Activated CD8-positive, alpha-beta memory T cell treated with anti-CD3 and anti-CD28 coated beads, Interleukin-2, amount 10 ng/mL, durations not matched to agents 7 days and 5 days (primary cell): Measurements from ENCODE around the gene HDAC1. TPM values are rescaled to one million over a fixed set of nuclear protein-coding genes. Genes with fewer than 3 reads are reported as not detected.

Experiments
- ATAC-seq: fragments of 150-1000 bp; cut with Tn5 transposase; one replicate; pipeline ENCODE4 v1.10.0; 2021; ENCODE audit warnings: moderate library complexity
- CTCF ChIA-PET: fragments of 350-600 bp; sonication (Branson Sonifier 250); formaldehyde crosslinking; loops from one replicate; lab custom pipeline; 2021; ENCODE audit warnings: antibody characterized with exemption; lab: Charles Lee
- DNase-seq: peaks from one replicate; pipeline ENCODE4 v3.0.0-alpha.2; 2020
- H3K27ac Mint-ChIP-seq: one replicate; pipeline ENCODE4 v1.8.0; 2021; ENCODE audit warnings: mild to moderate bottlenecking, mixed read lengths
- H3K27me3 Mint-ChIP-seq: one replicate; pipeline ENCODE4 v1.8.0; 2021; ENCODE audit warnings: mixed read lengths
- H3K36me3 Mint-ChIP-seq: one replicate; pipeline ENCODE4 v1.8.0; 2021; ENCODE audit warnings: mild to moderate bottlenecking, mixed read lengths
- H3K4me1 Mint-ChIP-seq: one replicate; pipeline ENCODE4 v1.8.0; 2021; ENCODE audit warnings: mixed read lengths
- H3K4me3 Mint-ChIP-seq: one replicate; pipeline ENCODE4 v1.8.0; 2021; ENCODE audit warnings: mild to moderate bottlenecking, moderate library complexity, mixed read lengths
- H3K9me3 Mint-ChIP-seq: one replicate; pipeline ENCODE4 v1.8.0; 2022; ENCODE audit warnings: low read depth, mixed read lengths
- total RNA-seq, 2 experiments: library from RNA; stranded (reverse); gene quantifications; one replicate each; pipeline ENCODE4 v1.2.3, GENCODE V29; 2021

Gene HDAC1
- total RNA-seq, 2 experiments from 2014 or later = 183 to 189 TPM

DNA sequence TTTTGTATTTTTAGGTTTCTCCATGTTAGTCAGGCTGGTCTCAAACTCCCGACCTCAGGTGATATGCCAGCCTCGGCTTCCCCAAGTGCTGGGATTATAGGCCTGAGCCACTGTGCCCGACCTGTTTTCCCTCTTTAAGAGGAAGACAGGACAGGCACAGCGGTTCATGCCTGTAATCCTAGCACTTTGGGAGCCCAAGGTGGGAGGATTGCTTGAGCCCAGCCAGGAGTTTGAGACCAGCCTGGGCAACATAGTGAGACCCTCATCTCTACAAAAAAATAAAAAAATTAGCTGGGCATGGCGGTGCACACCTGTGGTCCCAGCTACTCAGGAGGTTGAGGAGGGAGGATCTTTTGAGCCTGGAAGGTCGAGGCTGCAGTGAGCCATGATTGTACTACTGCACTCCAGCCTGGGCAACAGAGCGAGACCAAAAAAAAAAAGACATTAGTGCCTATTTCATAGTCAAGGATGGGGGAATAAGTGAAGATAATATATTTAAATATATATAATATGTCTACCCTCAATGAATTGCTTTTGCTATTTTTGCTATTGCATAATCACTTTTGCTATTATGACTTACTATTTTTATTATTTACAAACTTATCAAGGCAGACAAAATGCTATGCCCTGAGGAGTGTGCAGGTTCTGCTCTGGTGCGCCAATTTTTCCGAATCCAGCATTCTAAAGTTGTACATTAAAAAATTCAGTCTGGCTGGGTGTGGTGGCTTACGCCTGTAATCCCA, 26.4 kb downstream of the HDAC1 start:
- H3K9me3 Mint-ChIP-seq = no peaks in the 10 kb centered on the region
- CTCF ChIA-PET = no interaction called here
- ATAC-seq (no peak), DNase-seq (no peak)
- H3K36me3 Mint-ChIP-seq = peaks cover 28% of the 10 kb centered on the region
- no peak overlapping the region for H3K27ac Mint-ChIP-seq
- no peak overlapping the region for H3K4me3 Mint-ChIP-seq
- no peaks in the 10 kb centered on the region for H3K27me3 Mint-ChIP-seq
- peaks cover 37% of the 10 kb centered on the region for H3K4me1 Mint-ChIP-seq

DNA sequence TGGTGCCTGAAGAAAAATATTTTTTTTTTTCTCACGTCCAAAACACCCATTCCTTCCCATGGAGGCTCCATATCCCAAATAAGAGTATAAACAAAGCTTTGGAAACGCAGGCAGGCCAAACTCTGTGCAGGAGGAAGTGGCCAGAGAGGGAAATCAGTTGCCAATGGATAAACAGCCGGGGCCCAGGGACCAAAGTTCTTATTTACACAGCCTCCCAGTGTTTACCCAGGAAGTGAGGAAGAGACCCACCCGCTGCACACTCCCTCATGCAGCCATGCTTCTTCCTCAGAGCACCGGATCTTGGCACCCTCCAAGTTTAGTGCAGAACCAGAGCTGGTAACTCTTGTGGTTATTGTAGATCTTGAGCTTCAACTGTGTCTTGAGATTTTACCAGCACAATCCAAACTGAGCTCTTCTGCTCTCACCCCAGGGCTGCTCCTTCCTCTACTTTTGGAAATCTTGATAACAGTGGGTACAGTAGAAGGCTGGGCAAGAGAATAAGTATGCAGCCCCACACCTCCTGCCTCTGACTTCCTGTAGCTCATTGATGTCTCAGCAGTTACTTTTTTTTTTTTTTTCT, 29.9 kb downstream of the HDAC1 start:
- Mint-ChIP-seq H3K36me3 (peaks cover 36% of the 10 kb centered on the region), H3K9me3 (no peaks in the 10 kb centered on the region), H3K27me3 (no peaks in the 10 kb centered on the region), H3K4me3 (no peak overlapping the region), H3K27ac (peak overlapping the region; percentile 78), H3K4me1 (peaks cover 37% of the 10 kb centered on the region)
- DNase-seq (no peak), ATAC-seq (peak; percentile 75)
- CTCF ChIA-PET = interaction anchor here (0.9 to 3.5 kb wide), 11 partner anchors 9 to 213 kb away, joined by 3 to 27 read pairs (median 4); partner anchors contain the start of genes BSDC1 and MARCKSL1

DNA sequence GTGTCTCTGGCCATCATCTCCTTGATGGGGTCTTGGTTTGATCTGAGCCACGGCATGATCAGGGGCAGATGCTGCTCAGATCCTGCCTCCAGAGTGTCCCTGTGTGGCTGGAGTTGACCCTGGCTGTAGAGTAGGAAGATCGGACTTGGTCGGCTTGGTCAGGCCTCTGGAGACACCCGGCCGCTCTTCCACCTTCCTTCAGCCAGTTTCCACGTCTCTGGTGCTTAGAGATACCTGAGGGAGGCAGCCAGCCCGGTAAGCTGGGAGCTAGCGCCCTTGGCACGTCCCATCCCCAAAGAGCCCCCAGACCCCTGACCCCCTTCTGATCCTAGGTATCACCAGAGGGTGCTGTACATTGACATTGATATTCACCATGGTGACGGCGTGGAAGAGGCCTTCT, 35.3 kb downstream of the HDAC1 start:
- CTCF ChIA-PET = no interaction called here
- ATAC-seq (no peak), DNase-seq (no peak)
- Mint-ChIP-seq H3K4me1 (peaks cover 19% of the 10 kb centered on the region), H3K9me3 (no peaks in the 10 kb centered on the region), H3K36me3 (peaks cover 64% of the 10 kb centered on the region), H3K27ac (no peak overlapping the region), H3K4me3 (no peak overlapping the region), H3K27me3 (no peaks in the 10 kb centered on the region)

DNA sequence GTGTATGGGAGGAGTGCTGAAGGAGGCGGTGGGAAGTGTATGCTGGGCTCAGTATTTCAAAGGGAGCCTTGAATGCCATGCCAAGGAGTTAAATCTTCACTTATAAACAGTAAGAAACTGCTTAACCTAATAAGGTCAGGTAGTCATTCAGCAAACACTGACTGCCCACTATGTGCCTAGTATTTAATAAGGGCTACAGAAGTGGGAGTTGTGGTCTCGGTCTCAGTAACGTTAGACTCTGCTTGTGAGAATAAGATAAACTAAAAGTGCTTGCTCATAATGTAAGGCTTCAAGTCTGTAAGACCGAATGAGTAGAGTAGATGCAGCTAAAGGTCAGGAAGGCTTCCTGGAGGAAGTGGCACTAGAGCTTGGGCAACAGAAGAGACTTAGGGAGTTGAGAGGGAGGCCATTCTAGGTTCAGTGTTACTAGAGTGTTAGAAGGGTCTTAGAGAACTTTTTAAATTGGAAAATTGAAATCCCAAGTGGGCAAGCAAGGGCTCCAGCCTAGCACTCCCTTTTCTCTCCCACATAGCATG, 38.1 kb downstream of the HDAC1 start:
- ATAC-seq (no peak), DNase-seq (no peak)
- Mint-ChIP-seq H3K27ac (no peak overlapping the region), H3K9me3 (no peaks in the 10 kb centered on the region), H3K4me3 (no peak overlapping the region), H3K27me3 (no peaks in the 10 kb centered on the region), H3K4me1 (peaks cover 10% of the 10 kb centered on the region), H3K36me3 (peaks cover 59% of the 10 kb centered on the region)
- CTCF ChIA-PET = no interaction called here

DNA sequence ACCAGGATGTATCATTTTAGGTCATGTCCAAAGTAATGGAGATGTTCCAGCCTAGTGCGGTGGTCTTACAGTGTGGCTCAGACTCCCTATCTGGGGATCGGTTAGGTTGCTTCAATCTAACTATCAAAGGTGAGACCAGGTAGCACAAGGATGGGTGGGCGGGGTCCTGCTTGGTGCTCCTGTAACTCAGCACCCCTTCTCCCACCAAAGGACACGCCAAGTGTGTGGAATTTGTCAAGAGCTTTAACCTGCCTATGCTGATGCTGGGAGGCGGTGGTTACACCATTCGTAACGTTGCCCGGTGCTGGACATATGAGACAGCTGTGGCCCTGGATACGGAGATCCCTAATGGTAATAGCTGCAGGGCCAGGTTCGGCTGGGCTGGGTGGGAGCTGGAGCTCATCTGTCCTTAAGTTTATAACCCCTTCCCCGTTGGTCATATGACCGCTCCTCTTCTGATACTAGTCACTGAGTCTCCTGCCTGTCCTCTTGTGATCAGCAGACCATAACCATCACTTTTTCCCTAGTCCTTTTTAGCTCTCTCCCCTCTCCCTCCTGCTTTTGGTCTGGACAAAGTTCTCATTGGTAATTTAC, 38.8 kb downstream of the HDAC1 start:
- H3K4me3 Mint-ChIP-seq = no peak overlapping the region
- CTCF ChIA-PET = interaction anchor here (1.5 kb wide), 1 partner anchor 9 kb away, joined by 4 read pairs; no protein-coding TSS in a partner anchor
- peaks cover 53% of the 10 kb centered on the region for H3K36me3 Mint-ChIP-seq
- DNase-seq (no peak), ATAC-seq (no peak)
- no peaks in the 10 kb centered on the region for H3K27me3 Mint-ChIP-seq
- H3K9me3 Mint-ChIP-seq = no peaks in the 10 kb centered on the region
- H3K27ac Mint-ChIP-seq = no peak overlapping the region
- H3K4me1 Mint-ChIP-seq = peaks cover 11% of the 10 kb centered on the region

DNA sequence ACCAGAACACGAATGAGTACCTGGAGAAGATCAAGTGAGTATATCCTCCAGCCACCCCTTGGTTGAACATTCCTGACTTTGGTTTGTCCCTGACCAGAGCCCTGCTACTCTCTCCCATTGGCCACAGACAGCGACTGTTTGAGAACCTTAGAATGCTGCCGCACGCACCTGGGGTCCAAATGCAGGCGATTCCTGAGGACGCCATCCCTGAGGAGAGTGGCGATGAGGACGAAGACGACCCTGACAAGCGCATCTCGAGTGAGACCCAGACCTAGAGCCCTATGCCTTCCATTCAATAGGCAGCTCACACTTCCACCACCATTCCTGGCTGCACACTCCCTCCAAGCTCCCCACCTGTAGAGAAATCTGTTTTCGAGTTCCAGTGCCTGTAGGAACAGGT, 39.7 kb downstream of the HDAC1 start:
- CTCF ChIA-PET = interaction anchor here (1.5 kb wide), 1 partner anchor 10 kb away, joined by 4 read pairs; no protein-coding TSS in a partner anchor
- H3K36me3 Mint-ChIP-seq = peaks cover 51% of the 10 kb centered on the region
- peaks cover 14% of the 10 kb centered on the region for H3K4me1 Mint-ChIP-seq
- H3K27me3 Mint-ChIP-seq = no peaks in the 10 kb centered on the region
- DNase-seq = no peak
- H3K4me3 Mint-ChIP-seq = no peak overlapping the region
- H3K27ac Mint-ChIP-seq = no peak overlapping the region
- no peak for ATAC-seq
- no peaks in the 10 kb centered on the region for H3K9me3 Mint-ChIP-seq

DNA sequence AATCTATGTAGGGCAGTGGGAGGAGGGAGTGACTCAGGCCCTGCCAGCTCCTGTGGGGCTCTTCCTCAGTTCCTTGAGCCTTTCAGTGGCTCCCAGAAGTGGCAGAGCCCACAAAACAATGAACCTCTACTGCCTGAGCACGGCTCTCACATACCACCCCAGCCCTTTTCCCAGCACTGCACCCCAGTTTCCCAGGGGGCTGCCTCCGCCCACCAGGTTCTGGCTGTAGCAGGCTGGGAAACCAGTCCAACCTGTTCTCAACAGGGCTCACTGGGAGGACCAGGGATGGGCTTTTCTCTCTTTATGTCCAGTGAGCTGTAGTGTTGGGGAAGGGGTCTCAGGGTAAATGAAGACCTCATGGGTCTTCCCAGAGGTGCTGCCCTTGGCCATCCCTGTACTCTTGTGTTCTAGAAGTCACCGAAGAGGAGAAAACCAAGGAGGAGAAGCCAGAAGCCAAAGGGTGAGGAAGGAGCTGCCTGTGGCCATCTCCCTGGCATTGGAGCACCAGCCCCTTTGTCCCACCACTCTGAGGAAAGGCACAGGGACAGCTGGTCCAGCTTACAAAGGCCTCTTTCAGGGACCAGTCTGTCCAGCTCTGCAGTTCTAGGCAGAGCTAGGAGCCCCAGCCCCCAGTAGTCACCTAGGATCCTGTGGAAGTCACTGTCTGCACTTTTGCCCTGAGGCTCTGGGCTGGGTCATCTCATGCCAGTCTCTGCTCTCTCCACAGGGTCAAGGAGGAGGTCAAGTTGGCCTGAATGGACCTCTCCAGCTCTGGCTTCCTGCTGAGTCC, 40.6 kb downstream of the HDAC1 start:
- DNase-seq = no peak
- Mint-ChIP-seq H3K4me1 (peaks cover 22% of the 10 kb centered on the region), H3K4me3 (no peak overlapping the region), H3K27me3 (no peaks in the 10 kb centered on the region), H3K9me3 (no peaks in the 10 kb centered on the region), H3K27ac (no peak overlapping the region), H3K36me3 (peaks cover 46% of the 10 kb centered on the region)
- ATAC-seq = no peak
- CTCF ChIA-PET = interaction anchor here (0.8 to 1.7 kb wide), 4 partner anchors 12 to 116 kb away, joined by 3 to 6 read pairs (median 4); partner anchors contain the start of gene BSDC1

DNA sequence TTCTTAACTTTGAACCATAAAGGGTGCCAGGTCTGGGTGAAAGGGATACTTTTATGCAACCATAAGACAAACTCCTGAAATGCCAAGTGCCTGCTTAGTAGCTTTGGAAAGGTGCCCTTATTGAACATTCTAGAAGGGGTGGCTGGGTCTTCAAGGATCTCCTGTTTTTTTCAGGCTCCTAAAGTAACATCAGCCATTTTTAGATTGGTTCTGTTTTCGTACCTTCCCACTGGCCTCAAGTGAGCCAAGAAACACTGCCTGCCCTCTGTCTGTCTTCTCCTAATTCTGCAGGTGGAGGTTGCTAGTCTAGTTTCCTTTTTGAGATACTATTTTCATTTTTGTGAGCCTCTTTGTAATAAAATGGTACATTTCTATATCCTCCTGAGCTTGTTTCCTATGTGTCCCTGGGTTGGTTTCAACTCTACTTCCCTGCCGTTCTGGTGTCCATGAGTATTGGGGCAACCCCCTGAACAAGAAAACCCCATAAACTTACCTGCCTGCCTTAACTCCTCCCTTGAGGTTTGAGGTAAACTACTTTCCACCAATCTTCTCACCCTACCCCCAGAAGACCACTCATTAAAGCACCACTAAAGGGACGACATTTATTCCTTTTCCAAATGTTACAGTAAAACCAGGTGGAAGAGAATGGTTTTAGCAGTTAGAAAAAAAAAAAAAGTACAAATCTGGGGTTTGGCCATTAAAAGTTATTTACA, 41.5 kb downstream of the HDAC1 start:
- DNase-seq (no peak), ATAC-seq (no peak)
- CTCF ChIA-PET = interaction anchor here (0.8 to 4.6 kb wide), 9 partner anchors 13 to 128 kb away, joined by 3 to 27 read pairs (median 4); partner anchors contain the start of genes BSDC1 and IQCC
- Mint-ChIP-seq H3K27ac (no peak overlapping the region), H3K4me3 (no peak overlapping the region), H3K36me3 (peaks cover 39% of the 10 kb centered on the region), H3K9me3 (no peaks in the 10 kb centered on the region), H3K4me1 (peaks cover 29% of the 10 kb centered on the region), H3K27me3 (no peaks in the 10 kb centered on the region)

DNA sequence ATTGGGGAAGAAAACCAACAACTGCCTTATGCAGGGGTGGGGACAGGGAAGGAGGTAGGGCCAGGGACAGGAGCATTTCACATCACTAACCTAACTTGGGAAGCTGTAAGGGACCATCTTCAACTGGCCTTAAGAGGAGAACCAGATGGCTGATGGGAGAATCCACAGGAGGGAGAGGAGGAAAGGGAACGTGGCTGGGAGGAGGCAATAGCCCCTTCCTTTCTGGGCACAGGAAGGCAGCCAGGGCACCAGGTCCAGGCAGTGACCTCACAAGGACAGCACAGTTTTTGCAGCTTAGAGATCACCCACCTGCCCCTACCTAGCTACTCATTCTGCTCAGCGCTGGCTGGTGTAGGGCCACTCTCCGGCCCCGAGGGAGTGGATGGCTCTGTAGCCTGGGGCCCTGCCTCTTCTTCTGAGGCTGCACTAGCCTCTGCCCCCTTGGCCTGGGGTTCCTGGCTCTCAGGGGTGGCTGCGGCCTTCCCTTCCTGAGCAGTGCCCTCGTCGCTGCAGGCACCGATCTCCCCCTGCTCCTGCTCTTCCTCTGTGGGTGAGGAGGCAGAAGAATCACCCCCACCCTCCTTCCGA, 42.5 kb downstream of the HDAC1 start:
- H3K4me1 Mint-ChIP-seq = peaks cover 34% of the 10 kb centered on the region
- no peaks in the 10 kb centered on the region for H3K9me3 Mint-ChIP-seq
- ATAC-seq (no peak), DNase-seq (no peak)
- CTCF ChIA-PET = interaction anchor here (0.5 to 4.6 kb wide), 6 partner anchors 14 to 205 kb away, joined by 3 to 27 read pairs (median 4); partner anchors contain the start of gene IQCC
- H3K27ac Mint-ChIP-seq = no peak overlapping the region
- peak overlapping the region; percentile 25 for H3K4me3 Mint-ChIP-seq
- no peaks in the 10 kb centered on the region for H3K27me3 Mint-ChIP-seq
- peaks cover 30% of the 10 kb centered on the region for H3K36me3 Mint-ChIP-seq

DNA sequence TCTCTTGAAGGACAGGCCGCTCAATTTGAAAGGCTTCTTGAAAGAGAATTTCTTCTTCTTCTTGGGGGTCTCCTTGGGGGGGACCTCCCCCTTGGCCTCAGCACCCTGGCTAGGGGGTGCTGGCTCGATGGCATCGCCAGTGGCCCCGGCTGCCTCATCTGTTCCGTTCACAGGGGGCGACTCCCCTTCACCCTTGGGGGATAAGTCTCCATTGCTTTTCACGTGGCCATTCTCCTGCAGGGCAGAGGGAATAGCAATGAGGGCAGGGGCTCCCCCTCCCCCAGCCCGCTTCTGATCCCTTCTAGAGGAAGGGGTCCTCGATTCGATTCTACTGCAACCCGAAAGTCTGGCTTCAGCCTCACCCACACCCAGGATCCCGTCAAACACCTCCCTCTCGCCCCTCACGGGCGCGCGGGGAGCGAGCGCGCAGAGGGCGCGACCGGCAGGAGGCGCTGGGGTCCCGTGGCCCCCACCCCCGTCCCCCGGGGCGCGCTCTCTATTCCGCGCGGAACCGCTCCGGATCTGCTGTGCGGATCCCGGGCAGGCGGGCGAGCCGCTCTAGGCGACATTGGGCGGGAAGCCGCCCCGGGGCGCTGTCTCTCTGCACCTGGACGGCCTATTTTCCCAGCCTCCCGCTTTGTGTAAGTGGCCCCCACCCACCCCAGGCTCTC, 43.1 kb downstream of the HDAC1 start:
- CTCF ChIA-PET = interaction anchor here (0.5 to 4.6 kb wide), 10 partner anchors 10 to 315 kb away, joined by 3 to 27 read pairs (median 4); partner anchors contain the start of genes IQCC and ZBTB8OS
- Mint-ChIP-seq H3K27me3 (no peaks in the 10 kb centered on the region), H3K27ac (no peak overlapping the region), H3K9me3 (no peaks in the 10 kb centered on the region), H3K4me3 (peak overlapping the region; percentile 63), H3K4me1 (peaks cover 34% of the 10 kb centered on the region), H3K36me3 (peaks cover 25% of the 10 kb centered on the region)
- DNase-seq (peak; percentile 62), ATAC-seq (peak; percentile 40)

DNA sequence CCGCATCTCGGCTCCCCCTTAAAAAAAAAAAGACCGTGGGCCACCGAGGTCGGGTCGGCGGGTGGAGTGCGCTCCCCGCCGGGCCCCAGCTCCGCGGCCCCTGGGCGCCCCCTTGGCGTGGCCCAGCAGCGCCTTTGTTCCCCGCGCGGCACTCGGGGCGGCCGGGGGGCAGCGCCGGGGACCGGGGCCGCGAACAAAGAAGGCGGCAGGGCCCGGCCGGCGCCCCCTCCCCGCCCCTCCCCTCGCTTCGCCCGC, 43.6 kb downstream of the HDAC1 start:
- ATAC-seq (peak; percentile 34), DNase-seq (no peak)
- H3K36me3 Mint-ChIP-seq = peaks cover 22% of the 10 kb centered on the region
- H3K4me3 Mint-ChIP-seq = no peak overlapping the region
- H3K27me3 Mint-ChIP-seq = no peaks in the 10 kb centered on the region
- CTCF ChIA-PET = interaction anchor here (0.7 to 4.6 kb wide), 14 partner anchors 9 to 322 kb away, joined by 3 to 27 read pairs (median 5); partner anchors contain the start of genes HDAC1, KHDRBS1 and ZBTB8OS
- no peaks in the 10 kb centered on the region for H3K9me3 Mint-ChIP-seq
- H3K4me1 Mint-ChIP-seq = peaks cover 34% of the 10 kb centered on the region
- H3K27ac Mint-ChIP-seq = no peak overlapping the region
